Measurements from ENCODE around the gene FOXP2. TPM values are rescaled to one million over a fixed set of nuclear protein-coding genes. Genes with fewer than 3 reads are reported as not detected.
"Not testable (repeated sequence)": the region's sequence is repeated elsewhere in the genome, so short reads cannot be mapped to it uniquely, and the experiment has no call there.

The FOXP2 gene
- total and polyA plus RNA-seq, 7 donors, result 1.6 to 150 (median 91.2) TPM

GRCh38 chr7:114575098-114575497 is 160.5 kb downstream of the FOXP2 start:
- Histone ChIP-seq H3K36me3 (no peaks in the 10 kb centered on the region), H3K27ac (no peak overlapping the region), H3K9me3 (no peaks in the 10 kb centered on the region), H3K4me1 (peaks cover 0 to 14% (median 8%) of the 10 kb centered on the region in 4 donors), H3K27me3 (no peaks in the 10 kb centered on the region), H3K4me3 (no peak overlapping the region)
- no peak for TF ChIP-seq CTCF (IDR thresholded peaks at IDR 0.05)
- no peak for TF ChIP-seq EP300 (IDR thresholded peaks at IDR 0.05)
- no peak for TF ChIP-seq POLR2A (IDR thresholded peaks at IDR 0.05)
- no peak for TF ChIP-seq POLR2AphosphoS5 (IDR thresholded peaks at IDR 0.05)
- 55 to 72% methylated on average over 4 of the region's 4 CpGs for WGBS, 2 donors
- no peak for DNase-seq
- intact Hi-C loops (cut with DNase I), result no loop called here

- intact Hi-C loops (cut with DNase I); H3K4me1 ChIP-seq; DNase-seq; H3K27ac ChIP-seq; H3K36me3 ChIP-seq; H3K4me3 ChIP-seq; H3K9me3 ChIP-seq; H3K27me3 ChIP-seq: not testable (repeated sequence)
- 92 to 96% methylated on average over 3 of the region's 3 CpGs for WGBS, 2 donors
These were observed 166.3 kb downstream of the FOXP2 start for GRCh38 chr7:114580963-114581362.

GRCh38 chr7:114588506-114588905 is 173.9 kb downstream of the FOXP2 start:
- Histone ChIP-seq H3K36me3 (no peaks in the 10 kb centered on the region), H3K4me1 (peaks cover 0 to 8% (median 2%) of the 10 kb centered on the region in 4 donors), H3K4me3 (no peak overlapping the region), H3K27me3 (no peaks in the 10 kb centered on the region), H3K9me3 (no peaks in the 10 kb centered on the region), H3K27ac (no peak overlapping the region)
- WGBS, 2 donors, result 77 to 95% methylated on average over 1 of the region's 1 CpG
- intact Hi-C loops (cut with DNase I), result no loop called here
- no peak for DNase-seq
- TF ChIP-seq CTCF (IDR thresholded peaks at IDR 0.05) (no peak), POLR2A (IDR thresholded peaks at IDR 0.05) (no peak), POLR2AphosphoS5 (IDR thresholded peaks at IDR 0.05) (no peak), EP300 (IDR thresholded peaks at IDR 0.05) (no peak)

- no peak for TF ChIP-seq EP300 (IDR thresholded peaks at IDR 0.05)
- TF ChIP-seq POLR2A (IDR thresholded peaks at IDR 0.05), result no peak
- no peak for TF ChIP-seq CTCF (IDR thresholded peaks at IDR 0.05)
- no peak for TF ChIP-seq POLR2AphosphoS5 (IDR thresholded peaks at IDR 0.05)
- Histone ChIP-seq H3K27ac (no peak overlapping the region), H3K4me3 (no peak overlapping the region), H3K27me3 (no peaks in the 10 kb centered on the region), H3K4me1 (peaks cover 0 to 8% (median 2%) of the 10 kb centered on the region in 4 donors), H3K36me3 (no peaks in the 10 kb centered on the region), H3K9me3 (no peaks in the 10 kb centered on the region)
- no peak for DNase-seq
- intact Hi-C loops (cut with DNase I), result no loop called here
These were observed 174.8 kb downstream of the FOXP2 start for GRCh38 chr7:114589436-114589835.

- H3K9me3 ChIP-seq, result no peaks in the 10 kb centered on the region
- no peaks in the 10 kb centered on the region for H3K36me3 ChIP-seq
- 47 to 66% methylated on average over 2 of the region's 2 CpGs for WGBS, 2 donors
- intact Hi-C loops (cut with DNase I), result no loop called here
- no peaks in the 10 kb centered on the region for H3K27me3 ChIP-seq
- peaks cover 0 to 8% (median 2%) of the 10 kb centered on the region in 4 donors for H3K4me1 ChIP-seq
- H3K4me3 ChIP-seq, result no peak overlapping the region
- DNase-seq, result no peak
- TF ChIP-seq POLR2AphosphoS5 (IDR thresholded peaks at IDR 0.05), result no peak
- TF ChIP-seq EP300 (IDR thresholded peaks at IDR 0.05), result no peak
- no peak for TF ChIP-seq CTCF (IDR thresholded peaks at IDR 0.05)
- H3K27ac ChIP-seq, result no peak overlapping the region
These were observed 175.7 kb downstream of the FOXP2 start for GRCh38 chr7:114590298-114590697.

All from sigmoid colon (tissue), 7 donors.